SHP77 treated with DMSO at 0.1 percent for 48 hours (cell line): Measurements from ENCODE around the gene PRIMA1.

ENCODE experiments used
- DNase-seq: peaks from one replicate; lab custom pipeline; 2025; lab: John Stamatoyannopoulos, UW

Gene PRIMA1

DNA sequence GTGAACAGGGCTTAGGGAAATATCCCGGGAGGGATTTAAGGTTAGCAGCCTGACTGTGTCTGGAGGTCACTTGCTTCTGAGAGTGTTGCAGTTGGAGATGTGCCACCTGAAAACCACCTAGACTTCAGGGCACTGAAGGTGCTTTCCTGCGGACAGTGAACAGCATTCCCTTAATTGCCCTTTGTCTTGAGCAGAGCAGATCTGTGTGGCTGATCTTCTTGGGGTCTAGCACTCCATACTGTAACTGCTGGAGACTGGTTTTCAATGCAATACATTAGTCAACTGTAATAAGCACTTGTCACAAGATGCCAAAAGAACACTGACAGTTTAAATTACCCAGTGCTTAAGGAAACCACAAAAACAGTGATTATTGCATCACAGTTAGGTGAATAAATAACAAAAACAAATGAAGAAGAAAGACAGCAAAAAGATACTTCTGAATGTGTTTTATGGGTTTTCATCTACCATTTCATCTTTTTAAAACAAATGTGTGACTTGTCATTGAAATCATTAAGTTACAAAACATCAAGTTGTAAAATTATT, 111.8 kb downstream of the PRIMA1 start:
- DNase-seq, result no peak

DNA sequence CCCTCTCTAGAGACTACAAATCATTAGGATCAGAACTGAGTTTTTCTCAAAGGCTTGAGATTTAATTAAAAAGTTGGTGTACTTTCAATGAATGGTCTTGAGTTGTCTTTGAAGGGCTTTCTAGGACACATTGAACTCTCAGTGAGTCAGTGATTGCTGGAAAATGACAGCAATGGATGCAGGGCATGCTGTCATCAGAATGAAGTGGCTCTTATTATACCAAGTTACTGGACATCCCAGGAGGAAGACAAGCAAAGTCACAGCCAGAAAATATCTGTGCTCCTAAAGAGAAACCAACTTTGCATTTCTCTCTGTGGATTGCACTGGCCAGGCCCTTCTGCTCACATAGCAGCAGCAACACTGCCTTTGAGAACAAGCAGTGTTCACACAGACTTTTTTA, 112.6 kb downstream of the PRIMA1 start:
- DNase-seq, result no peak

DNA sequence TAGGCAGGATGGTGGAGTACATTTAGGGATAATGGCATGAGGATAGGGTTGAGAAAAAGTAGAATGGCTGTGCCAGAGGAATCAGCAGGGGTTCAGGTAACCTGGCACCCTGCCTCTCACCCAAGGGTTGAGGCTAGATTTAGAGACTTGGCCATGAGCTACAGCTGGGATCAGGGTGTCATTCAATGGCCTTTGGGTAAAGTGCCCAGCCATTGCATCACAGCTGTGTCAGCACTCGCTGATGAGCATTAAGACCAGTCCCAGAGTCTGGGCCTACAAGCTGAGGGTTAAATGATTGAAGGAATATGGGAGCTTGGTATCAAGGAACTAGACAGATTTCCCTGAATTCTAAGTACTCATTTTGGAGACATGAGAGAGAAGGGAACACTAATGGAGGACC, 113.9 kb downstream of the PRIMA1 start:
- DNase-seq, result no peak

DNA sequence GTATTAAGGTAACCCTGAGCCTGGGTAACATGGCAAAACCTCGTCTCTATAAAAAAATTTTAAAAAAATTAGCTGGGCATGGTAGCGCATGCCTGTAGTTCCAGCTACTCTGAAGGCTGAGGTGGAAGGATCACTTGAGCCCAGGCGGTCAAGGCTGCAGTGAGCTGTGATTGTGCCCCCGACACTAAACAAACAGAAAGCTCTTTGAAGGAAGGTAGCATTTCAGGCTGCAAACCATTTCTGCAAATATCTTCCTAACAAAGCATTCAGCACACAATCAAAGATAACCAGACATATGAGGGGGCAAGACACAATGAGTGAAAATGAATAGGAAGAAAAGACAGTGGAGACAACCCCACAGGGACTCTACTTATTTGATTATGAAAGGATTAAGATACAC, 118.7 kb downstream of the PRIMA1 start:
- DNase-seq, result no peak
